Temporal lobe (tissue), 2 donors: ENCODE results near the gene PLS3. TPM values are rescaled to one million over a fixed set of nuclear protein-coding genes. Genes with fewer than 3 reads are reported as not detected.

Source experiments
- small RNA-seq: library from RNA; depleted of rRNA; stranded (forward); fragments of <200 nt; gene quantifications from one replicate; pipeline ENCODE3, GENCODE V24; 2014; ENCODE audit warnings: low replicate concordance
- total RNA-seq: library from RNA; depleted of rRNA; stranded (reverse); fragments of >200 nt; gene quantifications from one replicate; pipeline ENCODE4 v1.2.3, GENCODE V29; 2014

PLS3 gene
- total RNA-seq, 1 donor from 2014 or later: 83.6 TPM

Small RNAs within 50 kb of the gene (small RNA-seq; reads per million reads assigned to genes)
- gene RF00264: not detected
